HepG2 (cell line): ENCODE results near the gene OR10AD1. TPM values are rescaled to one million over a fixed set of nuclear protein-coding genes. Genes with fewer than 3 reads are reported as not detected.

Experiments used
- CEBPG ChIP-seq: IDR thresholded peaks from 2 replicates; pipeline ENCODE4 v1.6.1; 2016
- ETV6 ChIP-seq: sonication (generic); formaldehyde crosslinking; conservative IDR thresholded peaks from 2 replicates; pipeline ENCODE4 v1.4.0; 2020; ENCODE audit warnings: missing genetic modification reagents
- FLYWCH1 ChIP-seq: sonication (generic); formaldehyde crosslinking; IDR thresholded peaks from 2 replicates; pipeline ENCODE4 v1.8.1; 2023; ENCODE audit warnings: mild to moderate bottlenecking, missing genetic modification reagents
- IKZF1 ChIP-seq: fragments of 450-650 bp; IDR thresholded peaks from 2 replicates; pipeline ENCODE4 v1.7.1; 2016
- MTA1 ChIP-seq: sonication (generic); formaldehyde crosslinking; IDR thresholded peaks from 2 replicates; pipeline ENCODE4 v1.4.0; 2020; ENCODE audit warnings: missing genetic modification reagents, mild to moderate bottlenecking, borderline replicate concordance
- NAIF1 ChIP-seq: sonication (generic); formaldehyde crosslinking; IDR thresholded peaks from 2 replicates; pipeline ENCODE4 v1.5.0; 2020; ENCODE audit warnings: mild to moderate bottlenecking, missing genetic modification reagents, borderline replicate concordance
- NFKBIZ ChIP-seq: IDR thresholded peaks from 2 replicates; pipeline ENCODE4 v1.6.1; 2018; ENCODE audit warnings: missing genetic modification reagents, missing compliant biosample characterization
- TOE1 ChIP-seq: sonication (generic); formaldehyde crosslinking; IDR thresholded peaks from 2 replicates; pipeline ENCODE4 v1.4.0; 2020; ENCODE audit warnings: mild to moderate bottlenecking, missing genetic modification reagents
- ZC3H13 ChIP-seq: sonication (generic); formaldehyde crosslinking; IDR thresholded peaks from 2 replicates; pipeline ENCODE4 v1.8.1; 2023; ENCODE audit warnings: mild to moderate bottlenecking, missing genetic modification reagents, moderate library complexity
- ZFP36L1 ChIP-seq: sonication (generic); formaldehyde crosslinking; IDR thresholded peaks from 2 replicates; pipeline ENCODE4 v1.8.0; 2022; ENCODE audit warnings: mild to moderate bottlenecking, missing genetic modification reagents, moderate library complexity
- ZNF143 ChIP-seq: sonication (generic); formaldehyde crosslinking; IDR thresholded peaks from 2 replicates; pipeline ENCODE4 v1.4.0; 2020; ENCODE audit warnings: missing genetic modification reagents
- ZNF577 ChIP-seq: sonication (generic); formaldehyde crosslinking; IDR thresholded peaks from 2 replicates; pipeline ENCODE4 v1.4.0; 2020; ENCODE audit warnings: mild to moderate bottlenecking, low read depth, missing genetic modification reagents, borderline replicate concordance
- ZNF672 ChIP-seq: sonication (generic); formaldehyde crosslinking; IDR thresholded peaks from 2 replicates; pipeline ENCODE4 v1.8.1; 2022; ENCODE audit warnings: missing genetic modification reagents
- ZNF713 ChIP-seq: sonication (generic); formaldehyde crosslinking; IDR thresholded peaks from 2 replicates; pipeline ENCODE4 v1.4.0; 2020; ENCODE audit warnings: mild to moderate bottlenecking, missing genetic modification reagents
- ZNF841 ChIP-seq: sonication (generic); formaldehyde crosslinking; IDR thresholded peaks from 2 replicates; pipeline ENCODE4 v1.8.1; 2023; ENCODE audit warnings: missing genetic modification reagents, borderline replicate concordance
- polyA plus RNA-seq, 8 experiments: library from polyadenylated mRNA; depleted of rRNA in 3 of 8; stranded (reverse) in 7 of 8; unstranded in 1 of 8; fragments of >200 nt; fragmentation: Illumina TruSeq in 4 of 8; extraction: Trizol in 4 of 8; gene quantifications; 2 replicates each; pipeline versions ENCODE4 v1.2.1 to v1.2.3, GENCODE V29; 2011 to 2016; ENCODE audit warnings: low read depth in 4 of 8, missing spikeins in 1 of 8, mixed read lengths in 1 of 8; ENCODE audit not compliant: insufficient read depth in 1 of 8
- total RNA-seq, 5 experiments: library from RNA; depleted of rRNA; stranded (reverse); fragments of >200 nt; fragmentation: Illumina TruSeq; extraction: Trizol; gene quantifications; 2 replicates each; pipeline ENCODE4 v1.2.3, GENCODE V29; 2016; ENCODE audit warnings: low read depth in 1 of 5
- TF ChIP-seq, protein P1 (sequence below): sonication (generic); formaldehyde crosslinking; IDR thresholded peaks from 2 replicates; pipeline ENCODE4 v1.5.1; 2020; ENCODE audit warnings: mild to moderate bottlenecking, missing genetic modification reagents, borderline replicate concordance
- TF ChIP-seq, protein P2 (sequence below): sonication (generic); formaldehyde crosslinking; IDR thresholded peaks from 2 replicates; pipeline ENCODE4 v1.4.0; 2020; ENCODE audit warnings: low read depth, missing genetic modification reagents
- TF ChIP-seq, protein P3 (sequence below): sonication (generic); formaldehyde crosslinking; IDR thresholded peaks from 2 replicates; pipeline ENCODE4 v1.5.0; 2020; ENCODE audit warnings: missing genetic modification reagents, mild to moderate bottlenecking, borderline replicate concordance
- TF ChIP-seq, protein P4 (sequence below): sonication (generic); formaldehyde crosslinking; IDR thresholded peaks from 2 replicates; pipeline ENCODE4 v1.5.0; 2020; ENCODE audit warnings: missing genetic modification reagents

The OR10AD1 gene
- total and polyA plus RNA-seq, 2 of the 13 experiments (the other 11 are each of a cell fraction or from before 2014, with no cell fraction given), result not detected

DNA sequence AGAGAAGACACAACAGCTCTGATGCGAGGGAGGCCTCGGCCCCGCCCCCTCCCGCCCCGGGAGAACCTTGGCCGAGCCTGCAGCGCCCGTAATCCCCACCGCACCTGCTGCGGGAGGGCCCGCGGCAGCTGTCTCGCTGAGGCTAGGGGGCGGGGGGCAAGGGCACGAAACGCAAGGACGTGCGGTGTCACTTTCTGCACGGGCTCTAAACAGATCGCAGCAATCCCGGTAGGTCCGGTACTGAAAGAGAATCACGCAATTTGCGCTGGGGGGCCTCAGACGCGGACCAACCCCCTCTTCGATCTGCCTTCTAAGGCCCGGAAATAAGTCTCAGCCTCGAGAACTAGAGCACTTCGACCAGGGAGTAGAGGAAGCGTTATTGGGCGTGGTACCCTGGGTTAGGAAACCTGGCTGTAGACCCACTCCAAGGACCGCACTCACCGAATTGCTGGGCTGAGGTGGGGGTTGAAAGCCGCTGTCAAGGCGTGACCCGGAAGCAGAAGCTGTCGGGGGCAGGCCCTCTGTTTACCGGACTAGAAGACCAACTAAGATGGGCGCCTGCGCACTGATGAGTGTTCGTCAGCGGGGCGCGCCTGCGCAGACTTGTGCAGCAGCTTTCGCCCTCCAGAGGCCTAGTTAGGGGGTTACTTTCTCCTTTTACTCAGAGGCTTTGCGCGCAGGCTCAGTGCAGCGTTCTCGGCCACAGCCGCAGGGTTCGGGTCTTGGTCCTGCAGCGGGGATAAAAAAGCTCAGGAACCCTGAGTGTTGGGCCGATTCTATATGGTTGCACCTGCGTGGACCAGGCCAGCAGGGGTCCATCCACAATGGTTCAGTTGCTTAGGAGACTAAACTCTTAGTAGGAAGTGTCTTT, 45.8 kb downstream of the OR10AD1 start, which contains the start of gene ASB8 (continued):
- TF ChIP-seq ZNF713 (no peak), MTA1 (peak; percentile 77; the same call in 1 of the 2 replicates), ZFP36L1 (CRISPR knock-in tag) (0 out of 2 replicates have a peak, but pooled peaks have one; percentile 27), ZNF672 (CRISPR knock-in tag) (no peak), IKZF1 (no peak), FLYWCH1 (no peak), ETV6 (no peak), NAIF1 (CRISPR knock-in tag) (peak; percentile 76; the same call in 1 of the 2 replicates), CEBPG (no peak), ZNF143 (CRISPR knock-in tag) (no peak), TOE1 (no peak), ZNF577 (no peak), NFKBIZ (CRISPR knock-in tag) (peak; percentile 43; the same call in 1 of the 2 replicates), ZNF841 (CRISPR knock-in tag) (no peak), ZC3H13 (no peak)
- TF ChIP-seq, protein P1, sequence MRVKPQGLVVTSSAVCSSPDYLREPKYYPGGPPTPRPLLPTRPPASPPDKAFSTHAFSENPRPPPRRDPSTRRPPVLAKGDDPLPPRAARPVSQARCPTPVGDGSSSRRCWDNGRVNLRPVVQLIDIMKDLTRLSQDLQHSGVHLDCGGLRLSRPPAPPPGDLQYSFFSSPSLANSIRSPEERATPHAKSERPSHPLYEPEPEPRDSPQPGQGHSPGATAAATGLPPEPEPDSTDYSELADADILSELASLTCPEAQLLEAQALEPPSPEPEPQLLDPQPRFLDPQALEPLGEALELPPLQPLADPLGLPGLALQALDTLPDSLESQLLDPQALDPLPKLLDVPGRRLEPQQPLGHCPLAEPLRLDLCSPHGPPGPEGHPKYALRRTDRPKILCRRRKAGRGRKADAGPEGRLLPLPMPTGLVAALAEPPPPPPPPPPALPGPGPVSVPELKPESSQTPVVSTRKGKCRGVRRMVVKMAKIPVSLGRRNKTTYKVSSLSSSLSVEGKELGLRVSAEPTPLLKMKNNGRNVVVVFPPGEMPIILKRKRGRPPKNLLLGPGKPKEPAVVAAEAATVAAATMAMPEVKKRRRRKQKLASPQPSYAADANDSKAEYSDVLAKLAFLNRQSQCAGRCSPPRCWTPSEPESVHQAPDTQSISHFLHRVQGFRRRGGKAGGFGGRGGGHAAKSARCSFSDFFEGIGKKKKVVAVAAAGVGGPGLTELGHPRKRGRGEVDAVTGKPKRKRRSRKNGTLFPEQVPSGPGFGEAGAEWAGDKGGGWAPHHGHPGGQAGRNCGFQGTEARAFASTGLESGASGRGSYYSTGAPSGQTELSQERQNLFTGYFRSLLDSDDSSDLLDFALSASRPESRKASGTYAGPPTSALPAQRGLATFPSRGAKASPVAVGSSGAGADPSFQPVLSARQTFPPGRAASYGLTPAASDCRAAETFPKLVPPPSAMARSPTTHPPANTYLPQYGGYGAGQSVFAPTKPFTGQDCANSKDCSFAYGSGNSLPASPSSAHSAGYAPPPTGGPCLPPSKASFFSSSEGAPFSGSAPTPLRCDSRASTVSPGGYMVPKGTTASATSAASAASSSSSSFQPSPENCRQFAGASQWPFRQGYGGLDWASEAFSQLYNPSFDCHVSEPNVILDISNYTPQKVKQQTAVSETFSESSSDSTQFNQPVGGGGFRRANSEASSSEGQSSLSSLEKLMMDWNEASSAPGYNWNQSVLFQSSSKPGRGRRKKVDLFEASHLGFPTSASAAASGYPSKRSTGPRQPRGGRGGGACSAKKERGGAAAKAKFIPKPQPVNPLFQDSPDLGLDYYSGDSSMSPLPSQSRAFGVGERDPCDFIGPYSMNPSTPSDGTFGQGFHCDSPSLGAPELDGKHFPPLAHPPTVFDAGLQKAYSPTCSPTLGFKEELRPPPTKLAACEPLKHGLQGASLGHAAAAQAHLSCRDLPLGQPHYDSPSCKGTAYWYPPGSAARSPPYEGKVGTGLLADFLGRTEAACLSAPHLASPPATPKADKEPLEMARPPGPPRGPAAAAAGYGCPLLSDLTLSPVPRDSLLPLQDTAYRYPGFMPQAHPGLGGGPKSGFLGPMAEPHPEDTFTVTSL (CRISPR knock-in tag), result peak; percentile 24; the same call in 1 of the 2 replicates
- TF ChIP-seq, protein P2, sequence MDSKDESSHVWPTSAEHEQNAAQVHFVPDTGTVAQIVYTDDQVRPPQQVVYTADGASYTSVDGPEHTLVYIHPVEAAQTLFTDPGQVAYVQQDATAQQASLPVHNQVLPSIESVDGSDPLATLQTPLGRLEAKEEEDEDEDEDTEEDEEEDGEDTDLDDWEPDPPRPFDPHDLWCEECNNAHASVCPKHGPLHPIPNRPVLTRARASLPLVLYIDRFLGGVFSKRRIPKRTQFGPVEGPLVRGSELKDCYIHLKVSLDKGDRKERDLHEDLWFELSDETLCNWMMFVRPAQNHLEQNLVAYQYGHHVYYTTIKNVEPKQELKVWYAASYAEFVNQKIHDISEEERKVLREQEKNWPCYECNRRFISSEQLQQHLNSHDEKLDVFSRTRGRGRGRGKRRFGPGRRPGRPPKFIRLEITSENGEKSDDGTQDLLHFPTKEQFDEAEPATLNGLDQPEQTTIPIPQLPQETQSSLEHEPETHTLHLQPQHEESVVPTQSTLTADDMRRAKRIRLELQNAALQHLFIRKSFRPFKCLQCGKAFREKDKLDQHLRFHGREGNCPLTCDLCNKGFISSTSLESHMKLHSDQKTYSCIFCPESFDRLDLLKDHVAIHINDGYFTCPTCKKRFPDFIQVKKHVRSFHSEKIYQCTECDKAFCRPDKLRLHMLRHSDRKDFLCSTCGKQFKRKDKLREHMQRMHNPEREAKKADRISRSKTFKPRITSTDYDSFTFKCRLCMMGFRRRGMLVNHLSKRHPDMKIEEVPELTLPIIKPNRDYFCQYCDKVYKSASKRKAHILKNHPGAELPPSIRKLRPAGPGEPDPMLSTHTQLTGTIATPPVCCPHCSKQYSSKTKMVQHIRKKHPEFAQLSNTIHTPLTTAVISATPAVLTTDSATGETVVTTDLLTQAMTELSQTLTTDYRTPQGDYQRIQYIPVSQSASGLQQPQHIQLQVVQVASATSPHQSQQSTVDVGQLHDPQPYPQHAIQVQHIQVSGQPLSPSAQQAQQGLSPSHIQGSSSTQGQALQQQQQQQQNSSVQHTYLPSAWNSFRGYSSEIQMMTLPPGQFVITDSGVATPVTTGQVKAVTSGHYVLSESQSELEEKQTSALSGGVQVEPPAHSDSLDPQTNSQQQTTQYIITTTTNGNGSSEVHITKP (CRISPR knock-in tag), result peak; percentile 59; the same call in 1 of the 2 replicates
- TF ChIP-seq, protein P3, sequence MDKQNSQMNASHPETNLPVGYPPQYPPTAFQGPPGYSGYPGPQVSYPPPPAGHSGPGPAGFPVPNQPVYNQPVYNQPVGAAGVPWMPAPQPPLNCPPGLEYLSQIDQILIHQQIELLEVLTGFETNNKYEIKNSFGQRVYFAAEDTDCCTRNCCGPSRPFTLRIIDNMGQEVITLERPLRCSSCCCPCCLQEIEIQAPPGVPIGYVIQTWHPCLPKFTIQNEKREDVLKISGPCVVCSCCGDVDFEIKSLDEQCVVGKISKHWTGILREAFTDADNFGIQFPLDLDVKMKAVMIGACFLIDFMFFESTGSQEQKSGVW (CRISPR knock-in tag), result no peak
- TF ChIP-seq, protein P4, sequence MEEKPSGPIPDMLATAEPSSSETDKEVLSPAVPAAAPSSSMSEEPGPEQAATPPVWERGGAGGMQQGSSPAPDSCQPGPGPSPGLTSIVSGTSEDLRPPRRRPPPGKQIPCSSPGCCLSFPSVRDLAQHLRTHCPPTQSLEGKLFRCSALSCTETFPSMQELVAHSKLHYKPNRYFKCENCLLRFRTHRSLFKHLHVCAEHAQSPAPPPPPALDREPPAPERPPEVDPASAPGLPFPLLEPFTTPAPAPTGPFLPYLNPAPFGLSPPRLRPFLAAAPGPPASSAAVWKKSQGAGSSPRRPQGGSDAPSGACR, result no peak
